H1 (cell line): ENCODE measurements around the gene HK1. TPM values are rescaled to one million over a fixed set of nuclear protein-coding genes. Genes with fewer than 3 reads are reported as not detected.

Experiments
- CTCF ChIA-PET: fragments of 300-600 bp; sonication (Branson Sonifier 250); formaldehyde crosslinking; loops from one replicate; lab custom pipeline; 2021; ENCODE audit not compliant: partially characterized antibody; lab: Charles Lee
- POLR2A ChIA-PET: fragments of 300-600 bp; sonication (Branson Sonifier 250); formaldehyde crosslinking; loops from one replicate; lab custom pipeline; 2021; ENCODE audit warnings: inconsistent platforms; ENCODE audit not compliant: partially characterized antibody; lab: Charles Lee
- DNase-seq, 2 experiments: peaks; one replicate each; pipeline versions ENCODE4 v3.0.0 to v3.0.0-alpha.2; 2010 to 2022; ENCODE audit warnings: low spot score in 2 of 2, low read depth in 1 of 2, mixed read lengths in 1 of 2
- FAIRE-seq: peaks from 2 replicates; lab custom pipeline; 2011; peaks lifted over from hg19 to GRCh38; lab: Jason Lieb, UNC
- H2AFZ ChIP-seq: 2 replicates; pipeline ENCODE4 v1.8.1; 2012; ENCODE audit warnings: low read length, inconsistent platforms
- H2AK5ac ChIP-seq: 2 replicates; pipeline ENCODE4 v1.6.1; 2013; ENCODE audit warnings: low read depth, low read length
- H2BK120ac ChIP-seq: replicated peaks from 2 replicates; pipeline ENCODE3; 2013; ENCODE audit warnings: low read depth, low read length, inconsistent platforms
- H2BK12ac ChIP-seq: 2 replicates; pipeline ENCODE4 v1.6.1; 2013; ENCODE audit warnings: low read depth, low read length
- H2BK15ac ChIP-seq: 2 replicates; pipeline ENCODE4 v1.6.1; 2013; ENCODE audit warnings: low read length
- H2BK20ac ChIP-seq: 2 replicates; pipeline ENCODE4 v1.6.1; 2013; ENCODE audit warnings: low read length
- H2BK5ac ChIP-seq: 2 replicates; pipeline ENCODE4 v1.6.1; 2013; ENCODE audit warnings: low read depth, low read length
- H3K14ac ChIP-seq: 2 replicates; pipeline ENCODE4 v1.6.1; 2013; ENCODE audit warnings: inconsistent platforms; ENCODE audit not compliant: insufficient read length
- H3K18ac ChIP-seq: 2 replicates; pipeline ENCODE4 v1.6.1; 2013; ENCODE audit warnings: low read length; ENCODE audit errors: extremely low read depth
- H3K23ac ChIP-seq: 2 replicates; pipeline ENCODE4 v1.6.1; 2013; ENCODE audit warnings: inconsistent platforms; ENCODE audit not compliant: insufficient read length
- H3K23me2 ChIP-seq: 2 replicates; pipeline ENCODE4 v1.6.1; 2013; ENCODE audit warnings: low read depth, low read length
- H3K27ac ChIP-seq: 2 replicates; pipeline ENCODE4 v1.6.1; 2011; ENCODE audit warnings: low read depth, low read length, inconsistent platforms
- H3K27me3 ChIP-seq, 4 experiments: replicated peaks in 1 of 4; 1 replicate in 1 of 4; 2 replicates in 3 of 4; pipeline versions ENCODE4 v1.6.1 to v1.8.1; 2011 to 2013; ENCODE audit warnings: low read length in 3 of 4, mild to moderate bottlenecking in 3 of 4, inconsistent platforms in 2 of 4, mixed read lengths in 2 of 4, moderate library complexity in 1 of 4; ENCODE audit not compliant: control insufficient read depth in 3 of 4, insufficient read depth in 3 of 4; ENCODE audit errors: extremely low read depth in 1 of 4
- H3K36me3 ChIP-seq, 4 experiments: 2 replicates each; pipeline versions ENCODE4 v1.6.1 to v1.8.1; 2011 to 2013; ENCODE audit warnings: mild to moderate bottlenecking in 4 of 4, low read length in 3 of 4, moderate library complexity in 2 of 4, control low read depth in 1 of 4, inconsistent platforms in 1 of 4; ENCODE audit not compliant: insufficient read depth in 4 of 4, control insufficient read depth in 2 of 4
- H3K4ac ChIP-seq: replicated peaks from 2 replicates; pipeline ENCODE3; 2013; ENCODE audit warnings: low read length, low read depth, mixed read lengths, inconsistent platforms; ENCODE audit not compliant: insufficient read length
- H3K4me1 ChIP-seq, 4 experiments: replicated peaks in 1 of 4; 1 replicate in 1 of 4; 2 replicates in 3 of 4; pipeline versions ENCODE4 v1.6.1 to v1.8.1; 2011 to 2013; ENCODE audit warnings: low read length in 3 of 4, inconsistent platforms in 2 of 4, mixed read lengths in 1 of 4; ENCODE audit not compliant: insufficient read depth in 4 of 4, control insufficient read depth in 3 of 4
- H3K4me2 ChIP-seq, 2 experiments: 2 replicates each; pipeline versions ENCODE4 v1.6.1 to v1.8.1; 2011 to 2013; ENCODE audit warnings: low read depth in 2 of 2, low read length in 2 of 2, control low read depth in 1 of 2, inconsistent platforms in 1 of 2, mild to moderate bottlenecking in 1 of 2; ENCODE audit not compliant: insufficient read depth in 1 of 2
- H3K4me3 ChIP-seq, 4 experiments: fragments of 200-600, 300-600 bp in 1 of 4; sonication (generic), shearing (Covaris generic), sonication (Bioruptor Twin) in 1 of 4; 2 replicates each; pipeline versions ENCODE4 v1.5.1 to v1.8.1; 2011 to 2016; ENCODE audit warnings: low read length in 4 of 4, low read depth in 3 of 4, control low read depth in 2 of 4, inconsistent platforms in 2 of 4, mild to moderate bottlenecking in 2 of 4, mixed read lengths in 1 of 4, moderate library complexity in 1 of 4; ENCODE audit not compliant: insufficient read depth in 2 of 4; ENCODE audit errors: extremely low read depth in 1 of 4
- H3K56ac ChIP-seq: replicated peaks from 2 replicates; pipeline ENCODE3; 2013; ENCODE audit warnings: low read depth, mild to moderate bottlenecking, mixed read lengths, low read length, inconsistent platforms; ENCODE audit not compliant: insufficient read length
- H3K79me1 ChIP-seq: 2 replicates; pipeline ENCODE4 v1.6.1; 2013; ENCODE audit warnings: low read depth, low read length, control low read depth
- H3K79me2 ChIP-seq, 2 experiments: 2 replicates each; pipeline versions ENCODE4 v1.6.1 to v1.8.1; 2012 to 2013; ENCODE audit warnings: low read length in 2 of 2, mild to moderate bottlenecking in 2 of 2, inconsistent platforms in 1 of 2; ENCODE audit not compliant: insufficient read depth in 2 of 2, control insufficient read depth in 1 of 2
- H3K9ac ChIP-seq, 4 experiments: replicated peaks in 1 of 4; 1 replicate in 1 of 4; 2 replicates in 3 of 4; pipeline versions ENCODE4 v1.6.1 to v1.8.1; 2011 to 2013; ENCODE audit warnings: low read depth in 3 of 4, low read length in 3 of 4, control low read depth in 2 of 4, mild to moderate bottlenecking in 2 of 4, moderate library complexity in 2 of 4, inconsistent platforms in 1 of 4; ENCODE audit errors: extremely low read depth in 1 of 4
- H3K9me3 ChIP-seq, 2 experiments: 2 replicates each; pipeline versions ENCODE4 v1.6.1 to v1.8.1; 2012 to 2013; ENCODE audit warnings: mild to moderate bottlenecking in 2 of 2, moderate library complexity in 2 of 2, control low read depth in 1 of 2, inconsistent platforms in 1 of 2, low read depth in 1 of 2, low read length in 1 of 2, mixed read lengths in 1 of 2; ENCODE audit not compliant: insufficient read depth in 2 of 2
- H4K20me1 ChIP-seq, 2 experiments: replicated peaks in 1 of 2; 2 replicates each; pipeline versions ENCODE3 to v1.8.1; 2011 to 2013; ENCODE audit warnings: inconsistent platforms in 2 of 2, low read length in 2 of 2, mild to moderate bottlenecking in 1 of 2; ENCODE audit not compliant: insufficient read depth in 2 of 2, control insufficient read depth in 1 of 2
- H4K5ac ChIP-seq: 2 replicates; pipeline ENCODE4 v1.6.1; 2013; ENCODE audit warnings: low read length, low read depth, mixed read lengths, inconsistent platforms; ENCODE audit not compliant: insufficient read length
- H4K8ac ChIP-seq: 2 replicates; pipeline ENCODE4 v1.8.0; 2013; ENCODE audit warnings: mild to moderate bottlenecking, moderate library complexity, low read length, inconsistent platforms; ENCODE audit not compliant: insufficient read depth; ENCODE audit errors: extremely low read depth
- H4K91ac ChIP-seq: replicated peaks from 2 replicates; pipeline ENCODE3; 2013; ENCODE audit warnings: low read length, mixed read lengths, inconsistent platforms; ENCODE audit not compliant: insufficient read length
- ATF2 ChIP-seq: IDR thresholded peaks from 2 replicates; pipeline ENCODE4 v1.6.1; 2012; ENCODE audit warnings: low read length, inconsistent platforms
- BRCA1 ChIP-seq: IDR thresholded peaks from 2 replicates; pipeline ENCODE4 v1.6.1; 2012; ENCODE audit warnings: low read depth, low read length, improper control_type of control experiment
- CTBP2 ChIP-seq: IDR thresholded peaks from 2 replicates; pipeline ENCODE4 v1.7.0; 2011; ENCODE audit warnings: borderline replicate concordance, mild to moderate bottlenecking, moderate library complexity, mixed read lengths, low read length; ENCODE audit not compliant: insufficient read depth, insufficient read length
- CTCF ChIP-seq, 3 experiments: IDR thresholded peaks; 1 replicate in 2 of 3; 2 replicates in 1 of 3; pipeline versions ENCODE4 v1.5.1 to v1.6.1; 2011; ENCODE audit warnings: low read length in 3 of 3, mild to moderate bottlenecking in 3 of 3, inconsistent platforms in 2 of 3, low read depth in 1 of 3, moderate library complexity in 1 of 3; ENCODE audit not compliant: insufficient read depth in 1 of 3; ENCODE audit errors: control extremely low read depth in 1 of 3
- GTF2F1 ChIP-seq: IDR thresholded peaks from 2 replicates; pipeline ENCODE4 v1.6.1; 2012; ENCODE audit warnings: low read depth, low read length, improper control_type of control experiment, borderline replicate concordance
- KDM1A ChIP-seq: fragments of 200-600, 300-600 bp; sonication (generic); IDR thresholded peaks from 2 replicates; pipeline ENCODE4 v1.7.1; 2016; ENCODE audit warnings: mild to moderate bottlenecking, low read length, borderline replicate concordance
- POLR2A ChIP-seq, 2 experiments: IDR thresholded peaks; 1 replicate in 1 of 2; 2 replicates in 1 of 2; pipeline ENCODE4 v1.6.1; 2011; ENCODE audit warnings: low read depth in 2 of 2, low read length in 2 of 2, mild to moderate bottlenecking in 2 of 2; ENCODE audit errors: control extremely low read depth in 1 of 2
- POU5F1 ChIP-seq: IDR thresholded peaks from 2 replicates; pipeline ENCODE4 v1.6.1; 2011; ENCODE audit warnings: low read depth, mild to moderate bottlenecking, low read length, moderate library complexity
- SIN3A ChIP-seq, 2 experiments: IDR thresholded peaks in 1 of 2; conservative IDR thresholded peaks in 1 of 2; 2 replicates each; pipeline ENCODE4 v1.6.1; 2011 to 2012; ENCODE audit warnings: low read length in 2 of 2, improper control_type of control experiment in 1 of 2, low read depth in 1 of 2, mild to moderate bottlenecking in 1 of 2
- SP2 ChIP-seq: IDR thresholded peaks from 2 replicates; pipeline ENCODE4 v1.6.1; 2012; ENCODE audit warnings: mild to moderate bottlenecking, low read length, inconsistent platforms
- WGBS, 2 experiments: shearing (Covaris generic) in 1 of 2; methylation state at CpG; one replicate each; pipeline versions ENCODE4 v1.1.6 to v1.1.7; 2013 to 2015; ENCODE audit warnings: low lambda C conversion rate in 2 of 2, mixed read lengths in 2 of 2, inconsistent platforms in 1 of 2, low coverage in 1 of 2, missing lambda C conversion rate in 1 of 2; ENCODE audit not compliant: insufficient replicate concordance in 2 of 2, insufficient coverage in 1 of 2, insufficient read length in 1 of 2; ENCODE audit errors: extremely low coverage in 1 of 2, missing lambda C conversion rate in 1 of 2; 5-methylcytosine and 5-hydroxymethylcytosine counted together
- polyA plus RNA-seq, 7 experiments: library from polyadenylated mRNA; depleted of rRNA in 3 of 7; stranded (reverse) in 5 of 7; unstranded in 2 of 7; fragments of >200 nt in 5 of 7; fragments of 200-250 nt in 2 of 7; gene quantifications; 1 replicate in 5 of 7; 2 replicates in 1 of 7; 4 replicates in 1 of 7; pipeline versions ENCODE4 v1.2.1 to v1.2.3, GENCODE V29; 2011 to 2013; ENCODE audit warnings: missing spikeins in 2 of 7, mixed read lengths in 2 of 7
- total RNA-seq: library from RNA; stranded (reverse); fragmentation: NEBNext Ultra II Directional; extraction: Animal tissue kit (Norgen Biotek cat#: 25700); gene quantifications from 2 replicates; pipeline ENCODE4 v1.2.1, GENCODE V29; 2021

Gene HK1
- total and polyA plus RNA-seq, 2 of the 8 experiments (the other 6 are each of a cell fraction or from before 2014, with no cell fraction given) = 55.8 to 247 TPM

GRCh38 chr10:69443354-69443753, 165.1 kb downstream of the HK1 start:
- H2BK15ac ChIP-seq = no peak overlapping the region
- no peak overlapping the region for H2AFZ ChIP-seq
- H2AK5ac ChIP-seq = no peak overlapping the region
- no peak for FAIRE-seq
- H3K9ac ChIP-seq = no peak overlapping the region
- H3K36me3 ChIP-seq = no peaks in the 10 kb centered on the region
- no peak overlapping the region for H2BK5ac ChIP-seq
- CTCF ChIA-PET = interaction anchor here (1.3 kb wide), 1 partner anchor 54 kb away, joined by 3 read pairs; no protein-coding TSS in a partner anchor
- H3K27me3 ChIP-seq = peaks cover 0 to 4% (median 2%) of the 10 kb centered on the region in 4 experiments; a peak in 3 of 7 replicates
- H4K20me1 ChIP-seq = no peaks in the 10 kb centered on the region
- no peak overlapping the region for H4K91ac ChIP-seq
- no peak overlapping the region for H3K4me3 ChIP-seq
- H2BK12ac ChIP-seq = no peak overlapping the region
- no peak overlapping the region for H2BK120ac ChIP-seq
- H3K56ac ChIP-seq = no peak overlapping the region
- no peak overlapping the region for H3K23ac ChIP-seq
- no peak overlapping the region for H3K14ac ChIP-seq
- H3K9me3 ChIP-seq = no peaks in the 10 kb centered on the region
- H3K27ac ChIP-seq = no peak overlapping the region
- POLR2A ChIA-PET = no interaction called here
- H4K5ac ChIP-seq = no peak overlapping the region
- no peak overlapping the region for H3K4ac ChIP-seq
- no peaks in the 10 kb centered on the region for H3K79me1 ChIP-seq
- H3K23me2 ChIP-seq = no peaks in the 10 kb centered on the region; the same call in none of the 2 replicates
- no peak overlapping the region for H3K18ac ChIP-seq
- no peak overlapping the region for H4K8ac ChIP-seq
- H3K79me2 ChIP-seq = no peaks in the 10 kb centered on the region
- no peak overlapping the region for H2BK20ac ChIP-seq
- no peak overlapping the region for H3K4me2 ChIP-seq
- 90% methylated on average over 1 of the region's 1 CpG; no CpG with 5 or more reads in 1 of the 2 experiments for WGBS, 2 experiments
- no peak for DNase-seq
- no peaks in the 10 kb centered on the region for H3K4me1 ChIP-seq
- TF ChIP-seq BRCA1 (no peak), POLR2A (IDR thresholded peaks at IDR 0.05; ENCODE audit: control extremely low read depth in 1 of 2, low read depth in 2 of 2, low read length in 2 of 2) (no peak), KDM1A (no peak), SP2 (no peak), CTCF (IDR thresholded peaks at IDR 0.05; ENCODE audit: control extremely low read depth in 1 of 3, insufficient read depth in 1 of 3, low read depth in 1 of 3, low read length in 3 of 3) (no peak), POU5F1 (no peak), SIN3A (conservative IDR thresholded peaks at IDR 0.05 in 1 of 2, IDR thresholded peaks at IDR 0.05 in 1 of 2; ENCODE audit: low read depth in 1 of 2, low read length in 2 of 2) (no peak), ATF2 (no peak), CTBP2 (no peak), GTF2F1 (no peak)
